Activated naive CD4-positive, alpha-beta T cell treated with anti-CD3 and anti-CD28 coated beads for 36 hours (primary cell): ENCODE data around the gene ASNSD1. TPM values are rescaled to one million over a fixed set of nuclear protein-coding genes. Genes with fewer than 3 reads are reported as not detected.

Source experiments
- CTCF ChIA-PET: fragments of 350-600 bp; sonication (Branson Sonifier 250); formaldehyde crosslinking; loops from one replicate; lab custom pipeline; 2021; ENCODE audit warnings: antibody characterized with exemption; lab: Charles Lee
- DNase-seq: peaks from one replicate; pipeline ENCODE4 v3.0.0-alpha.2; 2020
- H3K27ac Mint-ChIP-seq: one replicate; pipeline ENCODE4 v1.8.0; 2021; ENCODE audit warnings: mild to moderate bottlenecking, mixed read lengths
- H3K27me3 Mint-ChIP-seq: one replicate; pipeline ENCODE4 v1.8.0; 2021; ENCODE audit warnings: low read depth, mixed read lengths
- H3K36me3 Mint-ChIP-seq: one replicate; pipeline ENCODE4 v1.8.0; 2021; ENCODE audit warnings: low read depth, mixed read lengths
- H3K4me1 Mint-ChIP-seq: one replicate; pipeline ENCODE4 v1.8.0; 2021; ENCODE audit warnings: low read depth, mixed read lengths
- H3K4me3 Mint-ChIP-seq: one replicate; pipeline ENCODE4 v1.8.0; 2021; ENCODE audit warnings: mild to moderate bottlenecking, moderate library complexity, mixed read lengths
- H3K9me3 Mint-ChIP-seq: one replicate; pipeline ENCODE4 v1.8.0; 2021; ENCODE audit warnings: mixed read lengths
- intact Hi-C: fragments of 100-400 bp; cut with micrococcal nuclease; formaldehyde crosslinking; loops from one replicate; pipeline ENCODE4 v1.15.1; 2023
- total RNA-seq, 2 experiments: library from RNA; stranded (reverse); gene quantifications; one replicate each; pipeline ENCODE4 v1.2.3, GENCODE V29; 2021

ASNSD1 gene
- total RNA-seq, 2 experiments from 2014 or later: 35.4 to 38.2 TPM

DNA sequence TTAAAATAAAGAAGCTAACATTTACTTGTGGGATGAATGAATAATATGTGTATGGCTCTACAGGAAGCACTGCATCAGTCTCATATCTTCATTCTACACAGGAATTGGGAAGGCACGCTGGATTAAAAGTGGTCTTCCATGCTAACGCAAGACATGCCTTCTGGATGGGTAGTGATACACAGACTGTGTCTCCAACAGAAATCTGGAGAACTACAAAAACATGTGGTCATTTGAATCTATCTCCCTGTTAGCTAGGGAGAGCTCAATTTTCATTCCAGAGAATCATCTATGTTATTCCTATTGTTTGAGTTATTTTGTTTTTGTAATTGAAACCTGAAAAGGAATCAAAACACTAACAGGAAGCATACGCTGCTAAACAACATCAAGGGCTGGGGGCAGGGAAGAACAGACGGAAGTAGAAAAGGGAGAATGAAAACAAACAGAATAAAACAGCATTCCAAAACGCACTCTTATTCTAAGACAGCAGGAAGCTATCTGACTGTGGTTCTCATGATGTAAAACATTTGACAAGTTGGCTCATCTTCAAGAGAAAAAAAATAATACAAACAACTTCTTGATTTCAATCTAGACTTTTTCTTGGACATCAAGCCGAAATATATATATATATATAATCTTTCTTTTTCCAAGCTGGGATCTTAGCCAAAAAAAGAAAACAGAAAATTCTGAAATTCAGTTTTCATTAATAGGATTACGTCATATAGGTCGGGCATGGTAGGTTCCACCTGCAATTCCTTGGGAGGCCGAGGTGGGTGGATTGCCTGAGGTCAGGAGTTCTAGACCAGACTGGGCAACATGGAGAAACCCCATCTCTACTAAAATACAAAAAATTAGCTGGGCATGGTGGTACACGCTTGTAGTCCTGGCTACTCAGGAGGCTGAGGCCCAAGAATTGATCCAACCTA, 31.5 kb upstream of the ASNSD1 start:
- no peaks in the 10 kb centered on the region for H3K9me3 Mint-ChIP-seq
- no peaks in the 10 kb centered on the region for H3K27me3 Mint-ChIP-seq
- peaks cover 19% of the 10 kb centered on the region for H3K4me1 Mint-ChIP-seq
- DNase-seq: no peak
- CTCF ChIA-PET: interaction anchor here (0.9 kb wide), 2 partner anchors 25 to 220 kb away, joined by 3 to 4 read pairs; no protein-coding TSS in a partner anchor
- intact Hi-C loops: no loop called here
- no peak overlapping the region for H3K27ac Mint-ChIP-seq
- H3K36me3 Mint-ChIP-seq: no peaks in the 10 kb centered on the region
- H3K4me3 Mint-ChIP-seq: no peak overlapping the region

DNA sequence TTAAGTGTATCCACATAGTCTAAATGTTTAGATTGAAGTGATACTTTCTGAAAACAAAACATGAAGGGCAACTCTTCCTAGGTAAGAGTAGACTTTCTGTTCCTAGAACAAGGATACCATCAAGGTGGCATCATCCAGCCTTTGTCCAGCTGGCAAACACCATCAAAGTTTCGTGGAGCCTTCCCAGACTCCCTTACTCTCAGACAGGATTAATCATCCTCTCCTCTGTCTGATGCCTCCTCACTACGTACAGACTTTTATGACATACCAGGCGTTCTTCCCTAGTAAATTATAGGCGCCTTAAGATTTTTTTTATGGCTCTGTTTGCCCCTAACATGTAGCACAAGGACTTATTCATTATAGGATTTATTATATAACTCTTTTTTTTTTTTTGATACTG, 29.4 kb upstream of the ASNSD1 start:
- CTCF ChIA-PET: interaction anchor here (0.5 to 1.7 kb wide), 3 partner anchors 51 to 186 kb away, joined by 3 to 4 read pairs (median 4); partner anchors contain the start of gene SLC40A1
- intact Hi-C loops: loop anchor here (2.0 kb wide), 1 partner anchor 165 kb away; no protein-coding TSS in a partner anchor
- no peak for DNase-seq
- Mint-ChIP-seq H3K9me3 (no peaks in the 10 kb centered on the region), H3K36me3 (no peaks in the 10 kb centered on the region), H3K27ac (no peak overlapping the region), H3K27me3 (no peaks in the 10 kb centered on the region), H3K4me1 (peaks cover under 1% of the 10 kb centered on the region), H3K4me3 (no peak overlapping the region)

- H3K4me3 Mint-ChIP-seq: no peak overlapping the region
- H3K27ac Mint-ChIP-seq: no peak overlapping the region
- peak; percentile 35 for DNase-seq
- H3K4me1 Mint-ChIP-seq: no peaks in the 10 kb centered on the region
- H3K36me3 Mint-ChIP-seq: no peaks in the 10 kb centered on the region
- intact Hi-C loops: loop anchor here (2.0 kb wide), 1 partner anchor 167 kb away; no protein-coding TSS in a partner anchor
- CTCF ChIA-PET: interaction anchor here (0.7 to 1.3 kb wide), 4 partner anchors 10 to 166 kb away, joined by 3 to 4 read pairs (median 3); no protein-coding TSS in a partner anchor
- no peaks in the 10 kb centered on the region for H3K27me3 Mint-ChIP-seq
- no peaks in the 10 kb centered on the region for H3K9me3 Mint-ChIP-seq
These were observed 27.9 kb upstream of the ASNSD1 start for GRCh38 chr2:189633392-189633811.

- Mint-ChIP-seq H3K4me1 (peaks cover 10% of the 10 kb centered on the region), H3K27ac (no peak overlapping the region), H3K9me3 (peaks cover 5% of the 10 kb centered on the region), H3K36me3 (no peaks in the 10 kb centered on the region), H3K4me3 (no peak overlapping the region), H3K27me3 (no peaks in the 10 kb centered on the region)
- intact Hi-C loops: no loop called here
- DNase-seq: no peak
- CTCF ChIA-PET: interaction anchor here (0.6 kb wide), 1 partner anchor 25 kb away, joined by 3 read pairs; no protein-coding TSS in a partner anchor
These were observed 25.9 kb upstream of the ASNSD1 start for GRCh38 chr2:189635353-189635752.

DNA sequence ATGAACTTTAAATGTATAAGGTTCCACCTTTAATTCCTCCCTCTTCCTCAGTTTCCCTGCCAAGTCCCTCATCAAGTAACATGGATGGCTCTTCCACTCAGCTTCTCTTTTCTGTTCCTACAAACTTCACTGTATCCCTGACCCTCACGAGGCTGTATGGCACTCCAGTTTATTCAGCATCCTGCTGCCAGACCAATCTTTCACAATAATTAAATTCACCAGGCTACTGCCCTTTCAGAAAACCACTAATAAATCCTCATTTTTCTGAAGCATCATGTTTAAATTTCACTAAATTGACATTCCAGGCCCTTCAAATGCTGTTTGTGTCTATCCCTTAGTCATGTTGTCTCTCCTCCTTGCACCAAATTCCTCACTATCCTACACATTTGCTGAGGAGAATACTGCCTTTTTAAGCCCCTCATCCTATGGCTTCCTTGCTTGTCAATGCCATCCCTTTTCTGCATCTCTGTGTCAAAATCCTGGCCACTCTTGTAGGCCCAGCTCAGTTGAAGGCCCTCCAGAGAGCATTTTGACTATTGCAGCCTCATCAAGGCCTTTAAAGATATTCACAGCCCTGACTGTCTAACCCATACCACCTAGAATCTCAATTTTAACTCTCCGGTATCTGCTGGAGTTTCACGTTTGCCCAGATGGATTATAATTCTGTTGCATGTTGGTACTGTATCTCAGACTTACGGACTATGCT, 22.8 kb upstream of the ASNSD1 start:
- no peak overlapping the region for H3K27ac Mint-ChIP-seq
- no peaks in the 10 kb centered on the region for H3K27me3 Mint-ChIP-seq
- no peak overlapping the region for H3K4me3 Mint-ChIP-seq
- intact Hi-C loops: no loop called here
- no peak for DNase-seq
- CTCF ChIA-PET: interaction anchor here (1.3 kb wide), 1 partner anchor 19 kb away, joined by 3 read pairs; no protein-coding TSS in a partner anchor
- no peaks in the 10 kb centered on the region for H3K36me3 Mint-ChIP-seq
- H3K4me1 Mint-ChIP-seq: peaks cover 25% of the 10 kb centered on the region
- peaks cover 5% of the 10 kb centered on the region for H3K9me3 Mint-ChIP-seq

DNA sequence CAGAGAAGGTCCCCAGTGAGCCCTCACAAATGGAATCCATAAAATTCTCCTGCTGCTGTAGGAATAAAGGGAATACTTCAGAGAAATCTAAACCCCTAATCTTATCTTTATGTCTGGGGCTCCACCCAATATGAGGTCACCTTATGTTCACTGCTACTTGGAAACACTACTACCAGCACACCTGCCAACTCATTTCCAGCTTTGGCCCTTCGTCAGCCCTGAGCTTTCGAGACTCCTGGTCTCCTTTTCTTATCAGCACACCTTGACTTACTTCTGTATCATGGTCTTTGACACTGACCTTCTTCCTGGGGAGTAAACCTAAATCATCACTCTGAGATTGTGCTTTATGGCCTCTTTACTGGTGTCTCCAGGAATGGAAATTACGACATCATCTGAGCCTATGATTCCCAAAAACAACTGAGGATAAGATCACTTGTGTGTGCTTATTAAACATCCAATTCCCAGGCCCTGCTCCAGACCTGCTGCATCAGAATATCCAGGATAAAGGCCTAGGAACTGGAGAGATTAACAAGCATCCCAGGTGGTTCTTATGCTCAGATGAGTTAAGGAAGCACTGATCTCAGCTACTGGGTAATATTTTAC, 22.2 kb upstream of the ASNSD1 start:
- Mint-ChIP-seq H3K36me3 (no peaks in the 10 kb centered on the region), H3K9me3 (peaks cover 5% of the 10 kb centered on the region), H3K27me3 (no peaks in the 10 kb centered on the region), H3K4me3 (no peak overlapping the region), H3K4me1 (peaks cover 25% of the 10 kb centered on the region), H3K27ac (no peak overlapping the region)
- no peak for DNase-seq
- CTCF ChIA-PET: interaction anchor here (0.8 kb wide), 1 partner anchor 47 kb away, joined by 4 read pairs; no protein-coding TSS in a partner anchor
- intact Hi-C loops: no loop called here

- no peaks in the 10 kb centered on the region for H3K27me3 Mint-ChIP-seq
- intact Hi-C loops: loop anchor here (1.0 to 5.0 kb wide), 5 partner anchors 17 to 339 kb away; partner anchors contain the start of gene SLC40A1
- H3K4me1 Mint-ChIP-seq: peaks cover 25% of the 10 kb centered on the region
- peaks cover 5% of the 10 kb centered on the region for H3K9me3 Mint-ChIP-seq
- no peak for DNase-seq
- no peak overlapping the region for H3K4me3 Mint-ChIP-seq
- H3K27ac Mint-ChIP-seq: no peak overlapping the region
- no peaks in the 10 kb centered on the region for H3K36me3 Mint-ChIP-seq
- CTCF ChIA-PET: interaction anchor here (0.7 to 1.1 kb wide), 4 partner anchors 18 to 178 kb away, joined by 3 to 5 read pairs (median 3); no protein-coding TSS in a partner anchor
These were observed 20.3 kb upstream of the ASNSD1 start for GRCh38 chr2:189641002-189641401.

DNA sequence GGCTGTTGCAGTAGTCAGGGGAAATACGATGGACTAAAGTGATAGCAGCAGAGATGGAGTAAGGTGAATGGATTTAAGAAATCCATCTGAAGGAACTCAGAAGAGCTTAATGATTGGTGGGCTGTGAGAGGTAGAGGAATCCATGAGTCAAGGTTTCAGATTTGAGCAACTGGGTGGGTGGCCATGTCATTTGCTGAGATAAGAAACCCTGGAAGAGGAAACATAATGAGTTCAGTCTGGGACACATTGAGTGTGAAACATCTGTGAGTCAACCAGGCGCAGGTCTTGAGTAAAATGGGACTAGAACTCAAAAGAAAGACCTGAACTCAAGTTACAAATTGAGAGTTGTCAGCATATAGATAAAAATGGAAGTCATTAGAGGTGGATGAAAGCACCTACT, 19.7 kb upstream of the ASNSD1 start:
- Mint-ChIP-seq H3K9me3 (peaks cover 5% of the 10 kb centered on the region), H3K27me3 (no peaks in the 10 kb centered on the region), H3K27ac (peak overlapping the region; percentile 10), H3K4me3 (no peak overlapping the region), H3K4me1 (peaks cover 25% of the 10 kb centered on the region), H3K36me3 (no peaks in the 10 kb centered on the region)
- peak; percentile 71 for DNase-seq
- intact Hi-C loops: loop anchor here (1.0 to 5.0 kb wide), 5 partner anchors 17 to 339 kb away; partner anchors contain the start of gene SLC40A1
- CTCF ChIA-PET: interaction anchor here (0.7 to 1.1 kb wide), 5 partner anchors 17 to 179 kb away, joined by 3 to 5 read pairs (median 3); no protein-coding TSS in a partner anchor

GRCh38 chr2:189646521-189646920, 14.7 kb upstream of the ASNSD1 start:
- Mint-ChIP-seq H3K27ac (no peak overlapping the region), H3K27me3 (no peaks in the 10 kb centered on the region), H3K9me3 (no peaks in the 10 kb centered on the region), H3K4me3 (no peak overlapping the region), H3K4me1 (peaks cover 8% of the 10 kb centered on the region), H3K36me3 (no peaks in the 10 kb centered on the region)
- intact Hi-C loops: no loop called here
- CTCF ChIA-PET: no interaction called here
- no peak for DNase-seq

GRCh38 chr2:189648846-189649509, 12.3 kb upstream of the ASNSD1 start:
- CTCF ChIA-PET: no interaction called here
- Mint-ChIP-seq H3K27ac (no peak overlapping the region), H3K4me3 (no peak overlapping the region), H3K36me3 (no peaks in the 10 kb centered on the region), H3K9me3 (peaks cover 8% of the 10 kb centered on the region), H3K27me3 (no peaks in the 10 kb centered on the region), H3K4me1 (no peaks in the 10 kb centered on the region)
- intact Hi-C loops: no loop called here
- no peak for DNase-seq

GRCh38 chr2:189651284-189651683, 10.0 kb upstream of the ASNSD1 start:
- Mint-ChIP-seq H3K4me3 (no peak overlapping the region), H3K4me1 (peaks cover 4% of the 10 kb centered on the region), H3K36me3 (no peaks in the 10 kb centered on the region), H3K27me3 (no peaks in the 10 kb centered on the region), H3K27ac (no peak overlapping the region), H3K9me3 (peaks cover 11% of the 10 kb centered on the region)
- DNase-seq: no peak
- CTCF ChIA-PET: interaction anchor here (1.7 to 2.0 kb wide), 2 partner anchors 8 to 10 kb away, joined by 6 to 10 read pairs; partner anchors contain the start of gene ASNSD1
- intact Hi-C loops: loop anchor here (10.0 kb wide), 1 partner anchor 676 kb away; the partner anchor contains the start of gene COL3A1
